ENCODE measurements around the gene KRTAP10-2.

DNA sequence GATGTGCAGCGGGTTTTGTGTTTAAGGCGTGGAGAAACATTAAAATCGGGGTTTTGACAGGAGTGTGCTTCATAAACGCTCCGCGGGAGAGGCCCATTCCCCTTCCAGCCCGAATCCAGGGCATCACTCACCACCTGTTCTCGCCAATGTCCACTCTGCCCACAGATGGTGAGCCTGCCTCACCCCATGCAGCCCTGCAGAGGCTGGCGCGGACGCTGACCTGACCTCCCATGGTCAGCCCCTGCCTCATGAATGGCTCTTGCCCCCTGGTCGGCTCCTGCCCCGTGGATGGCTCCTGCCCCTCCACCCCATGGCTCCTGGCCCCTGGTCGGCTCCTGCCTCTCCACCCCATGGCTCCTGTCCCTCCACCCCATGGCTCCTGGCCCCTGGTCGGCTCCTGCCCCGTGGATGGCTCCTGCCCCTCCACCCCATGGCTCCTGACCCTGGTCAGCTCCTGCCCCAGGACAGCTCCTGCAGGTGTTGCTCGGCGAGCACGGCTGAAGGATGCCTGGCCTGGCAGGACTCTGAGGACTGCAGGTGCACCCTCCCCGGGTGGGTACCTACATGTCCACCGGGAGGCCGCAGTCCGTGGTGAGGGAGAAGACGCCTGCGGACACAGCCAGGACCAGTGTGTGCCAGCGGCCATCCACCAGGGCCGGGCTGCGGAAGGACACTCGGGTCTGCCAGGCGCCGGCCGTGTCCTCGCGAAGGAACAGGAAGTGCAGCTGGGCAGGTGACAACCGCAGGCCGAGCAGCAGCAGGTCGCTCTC lies 18.0 kb downstream of the KRTAP10-2 start:
- TF ChIP-seq, protein P1, sequence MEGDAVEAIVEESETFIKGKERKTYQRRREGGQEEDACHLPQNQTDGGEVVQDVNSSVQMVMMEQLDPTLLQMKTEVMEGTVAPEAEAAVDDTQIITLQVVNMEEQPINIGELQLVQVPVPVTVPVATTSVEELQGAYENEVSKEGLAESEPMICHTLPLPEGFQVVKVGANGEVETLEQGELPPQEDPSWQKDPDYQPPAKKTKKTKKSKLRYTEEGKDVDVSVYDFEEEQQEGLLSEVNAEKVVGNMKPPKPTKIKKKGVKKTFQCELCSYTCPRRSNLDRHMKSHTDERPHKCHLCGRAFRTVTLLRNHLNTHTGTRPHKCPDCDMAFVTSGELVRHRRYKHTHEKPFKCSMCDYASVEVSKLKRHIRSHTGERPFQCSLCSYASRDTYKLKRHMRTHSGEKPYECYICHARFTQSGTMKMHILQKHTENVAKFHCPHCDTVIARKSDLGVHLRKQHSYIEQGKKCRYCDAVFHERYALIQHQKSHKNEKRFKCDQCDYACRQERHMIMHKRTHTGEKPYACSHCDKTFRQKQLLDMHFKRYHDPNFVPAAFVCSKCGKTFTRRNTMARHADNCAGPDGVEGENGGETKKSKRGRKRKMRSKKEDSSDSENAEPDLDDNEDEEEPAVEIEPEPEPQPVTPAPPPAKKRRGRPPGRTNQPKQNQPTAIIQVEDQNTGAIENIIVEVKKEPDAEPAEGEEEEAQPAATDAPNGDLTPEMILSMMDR (tag by site-specific recombination; IDR thresholded peaks at IDR 0.05), result no peak
- TF ChIP-seq HOXA7 (CRISPR knock-in tag; IDR thresholded peaks at IDR 0.05; ENCODE audit: borderline replicate concordance) (no peak), ZNF239 (tag by site-specific recombination; IDR thresholded peaks at IDR 0.05) (no peak), ZBTB17 (tag by site-specific recombination; IDR thresholded peaks at IDR 0.05) (no peak), SP2 (tag by site-specific recombination; IDR thresholded peaks at IDR 0.05) (no peak), MZF1 (tag by site-specific recombination; IDR thresholded peaks at IDR 0.05; ENCODE audit: borderline replicate concordance) (no peak)
- TF ChIP-seq, protein P2, sequence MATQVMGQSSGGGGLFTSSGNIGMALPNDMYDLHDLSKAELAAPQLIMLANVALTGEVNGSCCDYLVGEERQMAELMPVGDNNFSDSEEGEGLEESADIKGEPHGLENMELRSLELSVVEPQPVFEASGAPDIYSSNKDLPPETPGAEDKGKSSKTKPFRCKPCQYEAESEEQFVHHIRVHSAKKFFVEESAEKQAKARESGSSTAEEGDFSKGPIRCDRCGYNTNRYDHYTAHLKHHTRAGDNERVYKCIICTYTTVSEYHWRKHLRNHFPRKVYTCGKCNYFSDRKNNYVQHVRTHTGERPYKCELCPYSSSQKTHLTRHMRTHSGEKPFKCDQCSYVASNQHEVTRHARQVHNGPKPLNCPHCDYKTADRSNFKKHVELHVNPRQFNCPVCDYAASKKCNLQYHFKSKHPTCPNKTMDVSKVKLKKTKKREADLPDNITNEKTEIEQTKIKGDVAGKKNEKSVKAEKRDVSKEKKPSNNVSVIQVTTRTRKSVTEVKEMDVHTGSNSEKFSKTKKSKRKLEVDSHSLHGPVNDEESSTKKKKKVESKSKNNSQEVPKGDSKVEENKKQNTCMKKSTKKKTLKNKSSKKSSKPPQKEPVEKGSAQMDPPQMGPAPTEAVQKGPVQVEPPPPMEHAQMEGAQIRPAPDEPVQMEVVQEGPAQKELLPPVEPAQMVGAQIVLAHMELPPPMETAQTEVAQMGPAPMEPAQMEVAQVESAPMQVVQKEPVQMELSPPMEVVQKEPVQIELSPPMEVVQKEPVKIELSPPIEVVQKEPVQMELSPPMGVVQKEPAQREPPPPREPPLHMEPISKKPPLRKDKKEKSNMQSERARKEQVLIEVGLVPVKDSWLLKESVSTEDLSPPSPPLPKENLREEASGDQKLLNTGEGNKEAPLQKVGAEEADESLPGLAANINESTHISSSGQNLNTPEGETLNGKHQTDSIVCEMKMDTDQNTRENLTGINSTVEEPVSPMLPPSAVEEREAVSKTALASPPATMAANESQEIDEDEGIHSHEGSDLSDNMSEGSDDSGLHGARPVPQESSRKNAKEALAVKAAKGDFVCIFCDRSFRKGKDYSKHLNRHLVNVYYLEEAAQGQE (tag by site-specific recombination; IDR thresholded peaks at IDR 0.05), result no peak
- TF ChIP-seq, protein P3, sequence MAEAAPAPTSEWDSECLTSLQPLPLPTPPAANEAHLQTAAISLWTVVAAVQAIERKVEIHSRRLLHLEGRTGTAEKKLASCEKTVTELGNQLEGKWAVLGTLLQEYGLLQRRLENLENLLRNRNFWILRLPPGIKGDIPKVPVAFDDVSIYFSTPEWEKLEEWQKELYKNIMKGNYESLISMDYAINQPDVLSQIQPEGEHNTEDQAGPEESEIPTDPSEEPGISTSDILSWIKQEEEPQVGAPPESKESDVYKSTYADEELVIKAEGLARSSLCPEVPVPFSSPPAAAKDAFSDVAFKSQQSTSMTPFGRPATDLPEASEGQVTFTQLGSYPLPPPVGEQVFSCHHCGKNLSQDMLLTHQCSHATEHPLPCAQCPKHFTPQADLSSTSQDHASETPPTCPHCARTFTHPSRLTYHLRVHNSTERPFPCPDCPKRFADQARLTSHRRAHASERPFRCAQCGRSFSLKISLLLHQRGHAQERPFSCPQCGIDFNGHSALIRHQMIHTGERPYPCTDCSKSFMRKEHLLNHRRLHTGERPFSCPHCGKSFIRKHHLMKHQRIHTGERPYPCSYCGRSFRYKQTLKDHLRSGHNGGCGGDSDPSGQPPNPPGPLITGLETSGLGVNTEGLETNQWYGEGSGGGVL (tag by site-specific recombination; IDR thresholded peaks at IDR 0.05), result no peak
- TF ChIP-seq, protein P4, sequence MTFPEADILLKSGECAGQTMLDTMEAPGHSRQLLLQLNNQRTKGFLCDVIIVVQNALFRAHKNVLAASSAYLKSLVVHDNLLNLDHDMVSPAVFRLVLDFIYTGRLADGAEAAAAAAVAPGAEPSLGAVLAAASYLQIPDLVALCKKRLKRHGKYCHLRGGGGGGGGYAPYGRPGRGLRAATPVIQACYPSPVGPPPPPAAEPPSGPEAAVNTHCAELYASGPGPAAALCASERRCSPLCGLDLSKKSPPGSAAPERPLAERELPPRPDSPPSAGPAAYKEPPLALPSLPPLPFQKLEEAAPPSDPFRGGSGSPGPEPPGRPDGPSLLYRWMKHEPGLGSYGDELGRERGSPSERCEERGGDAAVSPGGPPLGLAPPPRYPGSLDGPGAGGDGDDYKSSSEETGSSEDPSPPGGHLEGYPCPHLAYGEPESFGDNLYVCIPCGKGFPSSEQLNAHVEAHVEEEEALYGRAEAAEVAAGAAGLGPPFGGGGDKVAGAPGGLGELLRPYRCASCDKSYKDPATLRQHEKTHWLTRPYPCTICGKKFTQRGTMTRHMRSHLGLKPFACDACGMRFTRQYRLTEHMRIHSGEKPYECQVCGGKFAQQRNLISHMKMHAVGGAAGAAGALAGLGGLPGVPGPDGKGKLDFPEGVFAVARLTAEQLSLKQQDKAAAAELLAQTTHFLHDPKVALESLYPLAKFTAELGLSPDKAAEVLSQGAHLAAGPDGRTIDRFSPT (tag by site-specific recombination; IDR thresholded peaks at IDR 0.05), result no peak

All from HEK293 (cell line).